ENCODE measurements around the gene RUFY4. TPM values are rescaled to one million over a fixed set of nuclear protein-coding genes. Genes with fewer than 3 reads are reported as not detected.

The RUFY4 gene
- polyA plus RNA-seq, 1 experiment, result not detected

- H3K27me3 ChIP-seq (ENCODE audit: control insufficient read depth, insufficient read depth, low read length), result peaks cover 64% of the 10 kb centered on the region
- H3K4me3 ChIP-seq (ENCODE audit: low read depth, low read length), result no peak overlapping the region
- DNase-seq (ENCODE audit: low read depth, low spot score), result no peak
- H3K9me3 ChIP-seq (ENCODE audit: control insufficient read depth, insufficient read depth, low read length), result no peaks in the 10 kb centered on the region
- TF ChIP-seq, protein P1, sequence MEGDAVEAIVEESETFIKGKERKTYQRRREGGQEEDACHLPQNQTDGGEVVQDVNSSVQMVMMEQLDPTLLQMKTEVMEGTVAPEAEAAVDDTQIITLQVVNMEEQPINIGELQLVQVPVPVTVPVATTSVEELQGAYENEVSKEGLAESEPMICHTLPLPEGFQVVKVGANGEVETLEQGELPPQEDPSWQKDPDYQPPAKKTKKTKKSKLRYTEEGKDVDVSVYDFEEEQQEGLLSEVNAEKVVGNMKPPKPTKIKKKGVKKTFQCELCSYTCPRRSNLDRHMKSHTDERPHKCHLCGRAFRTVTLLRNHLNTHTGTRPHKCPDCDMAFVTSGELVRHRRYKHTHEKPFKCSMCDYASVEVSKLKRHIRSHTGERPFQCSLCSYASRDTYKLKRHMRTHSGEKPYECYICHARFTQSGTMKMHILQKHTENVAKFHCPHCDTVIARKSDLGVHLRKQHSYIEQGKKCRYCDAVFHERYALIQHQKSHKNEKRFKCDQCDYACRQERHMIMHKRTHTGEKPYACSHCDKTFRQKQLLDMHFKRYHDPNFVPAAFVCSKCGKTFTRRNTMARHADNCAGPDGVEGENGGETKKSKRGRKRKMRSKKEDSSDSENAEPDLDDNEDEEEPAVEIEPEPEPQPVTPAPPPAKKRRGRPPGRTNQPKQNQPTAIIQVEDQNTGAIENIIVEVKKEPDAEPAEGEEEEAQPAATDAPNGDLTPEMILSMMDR (IDR thresholded peaks at IDR 0.05; ENCODE audit: low read depth, low read length), result no peak
- H3K27ac ChIP-seq (ENCODE audit: low read depth, low read length), result no peak overlapping the region
- ChIA-PET POLR2A (no interaction called here), CTCF (no interaction called here)
Measured at GRCh38 chr2:218063486-218063885, 5.6 kb upstream of the RUFY4 start.

DNA sequence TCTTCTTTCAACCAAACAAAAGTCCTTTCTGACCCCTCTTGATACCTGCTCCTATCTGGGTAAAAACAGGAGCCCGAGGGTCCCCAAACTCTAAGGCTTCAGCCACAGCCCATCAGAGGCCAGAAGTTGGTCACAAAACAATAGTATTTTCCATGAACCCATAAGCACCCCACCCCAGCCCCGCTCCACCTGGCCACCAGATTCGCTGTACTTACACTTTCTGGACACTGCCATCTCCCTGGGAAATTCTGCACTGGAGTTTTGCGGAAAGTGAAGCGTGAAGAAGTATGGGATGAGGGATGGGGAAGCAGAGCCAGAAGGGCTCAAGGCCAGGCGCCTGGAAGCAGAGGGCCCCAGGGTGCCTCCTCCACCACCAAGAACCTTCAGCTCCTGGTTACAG lies 5.2 kb upstream of the RUFY4 start:
- POLR2A ChIA-PET, result no interaction called here
- no peak overlapping the region for H3K4me3 ChIP-seq (ENCODE audit: low read depth, low read length)
- H3K27ac ChIP-seq (ENCODE audit: low read depth, low read length), result no peak overlapping the region
- TF ChIP-seq, protein P1 (IDR thresholded peaks at IDR 0.05; ENCODE audit: low read depth, low read length), result no peak
- CTCF ChIA-PET, result no interaction called here
- H3K27me3 ChIP-seq (ENCODE audit: control insufficient read depth, insufficient read depth, low read length), result peaks cover 63% of the 10 kb centered on the region
- no peaks in the 10 kb centered on the region for H3K9me3 ChIP-seq (ENCODE audit: control insufficient read depth, insufficient read depth, low read length)
- no peak for DNase-seq (ENCODE audit: low read depth, low spot score)

- no peak for DNase-seq (ENCODE audit: low read depth, low spot score)
- Histone ChIP-seq H3K4me3 (ENCODE audit: low read depth, low read length) (no peak overlapping the region), H3K27ac (ENCODE audit: low read depth, low read length) (no peak overlapping the region), H3K9me3 (ENCODE audit: control insufficient read depth, insufficient read depth, low read length) (no peaks in the 10 kb centered on the region), H3K27me3 (ENCODE audit: control insufficient read depth, insufficient read depth, low read length) (peaks cover 54% of the 10 kb centered on the region)
- TF ChIP-seq, protein P1 (IDR thresholded peaks at IDR 0.05; ENCODE audit: low read depth, low read length), result no peak
- ChIA-PET CTCF (interaction anchor here (0.7 to 5.3 kb wide), 2 partner anchors 275 to 280 kb away, joined by 3 to 54 read pairs; no protein-coding TSS in a partner anchor), POLR2A (no interaction called here)
Measured at GRCh38 chr2:218065239-218066006, 3.6 kb upstream of the RUFY4 start.

DNA sequence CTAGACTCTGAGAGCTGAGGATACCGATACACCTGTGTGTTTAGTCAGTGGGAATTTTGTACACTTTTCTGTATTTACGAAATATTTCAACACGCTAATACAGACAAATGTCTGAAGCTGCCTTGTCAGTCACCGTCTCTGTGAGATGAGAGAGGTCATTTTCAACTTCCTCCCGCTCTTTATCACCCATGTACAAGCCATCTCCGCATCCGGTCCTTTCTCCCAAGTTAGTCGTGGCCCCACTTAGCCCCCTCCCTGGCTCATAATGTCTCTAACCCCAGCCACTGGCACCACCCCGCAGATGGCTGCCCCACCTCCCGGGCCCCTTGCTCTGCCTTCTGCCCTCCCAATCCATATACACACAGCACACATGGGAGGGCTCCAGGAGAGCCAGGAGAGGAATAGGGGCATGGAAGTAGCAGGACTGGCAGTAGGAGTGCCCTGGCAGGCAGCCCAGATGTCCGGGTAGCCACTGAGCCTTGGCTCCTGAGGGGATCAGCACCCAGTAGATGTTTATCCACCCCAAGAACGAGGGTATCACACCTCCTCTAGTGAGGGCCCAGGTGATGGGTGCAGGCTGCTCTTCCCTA lies 2.0 kb upstream of the RUFY4 start:
- H3K27me3 ChIP-seq (ENCODE audit: control insufficient read depth, insufficient read depth, low read length), result peaks cover 60% of the 10 kb centered on the region
- no peak for DNase-seq (ENCODE audit: low read depth, low spot score)
- TF ChIP-seq, protein P1 (IDR thresholded peaks at IDR 0.05; ENCODE audit: low read depth, low read length), result no peak
- H3K4me3 ChIP-seq (ENCODE audit: low read depth, low read length), result no peak overlapping the region
- CTCF ChIA-PET, result interaction anchor here (0.5 to 5.3 kb wide), 4 partner anchors 17 to 281 kb away, joined by 3 to 54 read pairs (median 16); no protein-coding TSS in a partner anchor
- H3K9me3 ChIP-seq (ENCODE audit: control insufficient read depth, insufficient read depth, low read length), result no peaks in the 10 kb centered on the region
- H3K27ac ChIP-seq (ENCODE audit: low read depth, low read length), result no peak overlapping the region
- POLR2A ChIA-PET, result no interaction called here

- Histone ChIP-seq H3K4me3 (ENCODE audit: low read depth, low read length) (no peak overlapping the region), H3K27ac (ENCODE audit: low read depth, low read length) (no peak overlapping the region), H3K27me3 (ENCODE audit: control insufficient read depth, insufficient read depth, low read length) (peaks cover 62% of the 10 kb centered on the region), H3K9me3 (ENCODE audit: control insufficient read depth, insufficient read depth, low read length) (no peaks in the 10 kb centered on the region)
- TF ChIP-seq, protein P1 (IDR thresholded peaks at IDR 0.05; ENCODE audit: low read depth, low read length), result no peak
- no peak for DNase-seq (ENCODE audit: low read depth, low spot score)
- CTCF ChIA-PET, result interaction anchor here (0.5 to 5.3 kb wide), 5 partner anchors 17 to 282 kb away, joined by 3 to 54 read pairs (median 4); no protein-coding TSS in a partner anchor
- POLR2A ChIA-PET, result no interaction called here
Measured at GRCh38 chr2:218067523-218067922, 1.5 kb upstream of the RUFY4 start.
